ENCODE measurements around the gene DDTL. TPM values are rescaled to one million over a fixed set of nuclear protein-coding genes. Genes with fewer than 3 reads are reported as not detected.

The DDTL gene
- total RNA-seq, 2 experiments from 2014 or later = not detected

DNA sequence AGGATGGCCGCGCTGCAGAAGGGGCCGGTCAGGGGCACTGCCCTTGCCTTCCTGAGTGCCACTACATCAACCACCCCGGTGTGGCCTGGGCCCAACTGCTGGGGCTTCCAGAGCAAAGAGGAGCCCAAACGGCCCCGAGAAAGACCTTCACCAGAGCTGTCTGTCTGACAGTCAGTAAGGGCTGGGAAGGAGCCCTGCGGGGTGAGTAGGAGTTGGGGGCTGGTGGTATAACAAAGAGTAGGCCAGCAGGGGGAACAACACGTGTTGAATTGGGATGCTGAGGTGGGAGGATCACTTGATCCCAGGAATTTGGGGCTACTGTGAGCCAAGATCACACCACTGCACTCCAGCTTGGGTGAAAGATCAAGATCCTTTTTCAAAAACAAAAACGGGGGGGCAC lies 34.6 kb downstream of the DDTL start:
- H3K4me1 Mint-ChIP-seq (ENCODE audit: low read depth) = no peaks in the 10 kb centered on the region
- peaks cover 2% of the 10 kb centered on the region for H3K27me3 Mint-ChIP-seq
- H3K9me3 Mint-ChIP-seq = no peaks in the 10 kb centered on the region
- H3K4me3 Mint-ChIP-seq = no peak overlapping the region
- ATAC-seq (no peak), DNase-seq (no peak)
- TF ChIP-seq CTCF (IDR thresholded peaks at IDR 0.05) = no peak
- H3K36me3 Mint-ChIP-seq (ENCODE audit: low read depth) = no peaks in the 10 kb centered on the region
- intact Hi-C loops (cut with micrococcal nuclease) = no loop called here
- ChIA-PET POLR2A (no interaction called here), CTCF (no interaction called here)
- no peak overlapping the region for H3K27ac Mint-ChIP-seq

- Mint-ChIP-seq H3K4me1 (ENCODE audit: low read depth) (no peaks in the 10 kb centered on the region), H3K27me3 (peaks cover 2% of the 10 kb centered on the region), H3K4me3 (no peak overlapping the region), H3K9me3 (no peaks in the 10 kb centered on the region), H3K36me3 (ENCODE audit: low read depth) (no peaks in the 10 kb centered on the region), H3K27ac (no peak overlapping the region)
- no peak for DNase-seq
- intact Hi-C loops (cut with micrococcal nuclease) = no loop called here
- ChIA-PET CTCF (no interaction called here), POLR2A (no interaction called here)
- no peak for ATAC-seq
- no peak for TF ChIP-seq CTCF (IDR thresholded peaks at IDR 0.05)
These were observed 35.6 kb downstream of the DDTL start for GRCh38 chr22:24002272-24002671.

GRCh38 chr22:24002851-24003250 lies 36.2 kb downstream of the DDTL start:
- Mint-ChIP-seq H3K9me3 (no peaks in the 10 kb centered on the region), H3K4me3 (no peak overlapping the region), H3K27me3 (no peaks in the 10 kb centered on the region), H3K36me3 (ENCODE audit: low read depth) (no peaks in the 10 kb centered on the region), H3K27ac (no peak overlapping the region), H3K4me1 (ENCODE audit: low read depth) (no peaks in the 10 kb centered on the region)
- no peak for DNase-seq
- ATAC-seq = no peak
- intact Hi-C loops (cut with micrococcal nuclease) = no loop called here
- TF ChIP-seq CTCF (IDR thresholded peaks at IDR 0.05) = no peak
- ChIA-PET CTCF (interaction anchor here (1.5 kb wide), 1 partner anchor 47 kb away, joined by 4 read pairs; no protein-coding TSS in a partner anchor), POLR2A (interaction anchor here (1.5 kb wide), 1 partner anchor 8 kb away, joined by 3 read pairs; no protein-coding TSS in a partner anchor)

DNA sequence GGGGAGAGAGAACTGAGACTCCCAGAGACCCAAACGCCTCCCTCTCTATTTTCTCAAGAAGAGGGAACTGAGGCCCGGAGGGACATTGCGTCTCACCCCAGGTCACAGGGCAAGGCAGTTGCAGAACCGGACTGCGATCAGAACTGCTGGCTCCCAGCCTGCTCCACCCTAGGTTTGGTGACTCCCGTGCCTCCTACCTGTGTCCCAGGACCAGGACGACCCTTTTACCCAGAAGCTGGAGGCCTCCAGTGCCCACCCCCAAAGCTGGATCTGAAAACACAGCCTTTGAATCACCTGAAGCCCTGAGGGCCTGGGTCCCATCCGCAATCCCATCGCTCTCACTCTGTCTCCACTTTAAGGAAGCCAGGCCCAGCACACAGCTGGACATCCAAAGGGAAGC lies 37.2 kb downstream of the DDTL start:
- DNase-seq (no peak), ATAC-seq (no peak)
- no peaks in the 10 kb centered on the region for H3K27me3 Mint-ChIP-seq
- no peak overlapping the region for H3K27ac Mint-ChIP-seq
- POLR2A ChIA-PET = interaction anchor here (1.4 to 1.5 kb wide), 2 partner anchors 9 kb away, joined by 3 to 4 read pairs; no protein-coding TSS in a partner anchor
- no peak overlapping the region for H3K4me3 Mint-ChIP-seq
- no peaks in the 10 kb centered on the region for H3K9me3 Mint-ChIP-seq
- no peak for TF ChIP-seq CTCF (IDR thresholded peaks at IDR 0.05)
- no peaks in the 10 kb centered on the region for H3K4me1 Mint-ChIP-seq (ENCODE audit: low read depth)
- CTCF ChIA-PET = interaction anchor here (1.5 kb wide), 2 partner anchors 48 to 171 kb away, joined by 4 to 6 read pairs; no protein-coding TSS in a partner anchor
- intact Hi-C loops (cut with micrococcal nuclease) = no loop called here
- H3K36me3 Mint-ChIP-seq (ENCODE audit: low read depth) = no peaks in the 10 kb centered on the region

DNA sequence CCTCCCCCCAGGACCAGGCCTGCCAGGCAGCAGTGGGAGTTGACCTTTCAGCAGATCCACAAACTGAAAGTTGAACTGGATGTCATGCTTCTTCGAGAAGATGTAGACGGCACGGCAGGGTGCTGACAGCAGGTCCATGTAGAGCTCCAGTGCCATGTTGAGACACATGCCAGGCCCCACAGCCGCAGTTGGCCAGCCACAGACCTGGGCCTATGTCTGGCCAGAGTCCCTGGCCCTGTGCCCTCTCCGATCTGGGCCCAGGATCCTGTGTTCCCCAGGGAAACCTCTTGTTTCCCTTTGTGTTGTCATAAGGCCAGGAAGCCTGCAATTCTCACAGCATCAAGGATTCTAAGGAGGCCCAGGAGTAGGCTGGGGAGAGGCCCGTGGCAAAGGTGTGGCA lies 38.5 kb downstream of the DDTL start, which contains the start of gene GSTT4:
Gene GSTT4, minus strand, starts transcription at position 253 of the 400 bp plus-strand sequence. Its CDS starts 97 bp downstream, at position 156.
- H3K4me1 Mint-ChIP-seq (ENCODE audit: low read depth) = peaks cover 1% of the 10 kb centered on the region
- intact Hi-C loops (cut with micrococcal nuclease) = no loop called here
- no peaks in the 10 kb centered on the region for H3K27me3 Mint-ChIP-seq
- no peaks in the 10 kb centered on the region for H3K9me3 Mint-ChIP-seq
- no peaks in the 10 kb centered on the region for H3K36me3 Mint-ChIP-seq (ENCODE audit: low read depth)
- ATAC-seq (no peak), DNase-seq (no peak)
- ChIA-PET CTCF (no interaction called here), POLR2A (no interaction called here)
- H3K27ac Mint-ChIP-seq = no peak within 1 kb of the TSS
- no peak for TF ChIP-seq CTCF (IDR thresholded peaks at IDR 0.05)
- H3K4me3 Mint-ChIP-seq = no peak within 1 kb of the TSS

All from activated CD8-positive, alpha-beta T cell treated with anti-CD3 and anti-CD28 coated beads for 36 hours (primary cell).